Kidney epithelial cell (primary cell): Measurements from ENCODE around the gene CNTNAP2. TPM values are rescaled to one million over a fixed set of nuclear protein-coding genes. Genes with fewer than 3 reads are reported as not detected.

Experiments used
- DNase-seq: peaks from one replicate; pipeline ENCODE4 v3.0.0-alpha.2; 2010; ENCODE audit warnings: low read depth
- H3K27me3 ChIP-seq: 2 replicates; pipeline ENCODE4 v1.6.0; 2011; ENCODE audit warnings: low read length; ENCODE audit not compliant: control insufficient read depth, insufficient read depth
- H3K36me3 ChIP-seq: 2 replicates; pipeline ENCODE4 v1.5.1; 2011; ENCODE audit warnings: low read length; ENCODE audit not compliant: control insufficient read depth, insufficient read depth
- H3K4me3 ChIP-seq: 2 replicates; pipeline ENCODE4 v1.5.1; 2011; ENCODE audit warnings: low read depth, mild to moderate bottlenecking, control low read depth, low read length
- CTCF ChIP-seq: IDR thresholded peaks from 2 replicates; pipeline ENCODE4 v1.5.1; 2011; ENCODE audit warnings: mild to moderate bottlenecking, moderate library complexity, low read length, control low read depth, inconsistent platforms; ENCODE audit not compliant: insufficient read depth, poor library complexity, severe bottlenecking
- total RNA-seq: library from RNA; depleted of rRNA; stranded (reverse); fragments of >200 nt; gene quantifications from 2 replicates; pipeline ENCODE4 v1.2.3, GENCODE V29; 2015

Gene CNTNAP2
- total RNA-seq, 1 donor from 2014 or later, result 14.0 TPM

GRCh38 chr7:147803151-147803550 is 1686.5 kb downstream of the CNTNAP2 start:
- no peak for TF ChIP-seq CTCF
- H3K4me3 ChIP-seq, result no peak overlapping the region
- H3K27me3 ChIP-seq, result no peaks in the 10 kb centered on the region
- no peak for DNase-seq
- no peaks in the 10 kb centered on the region for H3K36me3 ChIP-seq

DNA sequence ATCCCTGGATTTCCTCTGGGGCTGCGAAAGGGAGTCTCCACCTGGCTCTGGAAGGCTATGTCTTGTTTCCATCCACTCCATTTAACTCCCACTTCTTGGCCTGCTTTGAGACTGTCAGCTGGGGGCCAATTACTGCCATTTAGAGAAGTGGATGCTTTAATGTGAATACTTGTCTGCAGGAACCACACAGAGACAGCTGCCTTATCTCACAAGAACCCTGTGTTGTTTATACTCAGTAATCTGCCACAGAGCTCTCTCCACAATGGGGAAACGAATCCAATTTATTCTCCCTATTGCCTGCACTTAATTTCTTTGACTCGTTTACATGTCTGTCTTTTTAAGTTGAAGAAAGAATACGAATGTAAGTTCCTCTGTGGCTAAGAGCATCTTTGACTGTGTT is 1687.0 kb downstream of the CNTNAP2 start:
- H3K27me3 ChIP-seq, result no peaks in the 10 kb centered on the region
- DNase-seq, result no peak
- H3K36me3 ChIP-seq, result no peaks in the 10 kb centered on the region
- no peak for TF ChIP-seq CTCF
- H3K4me3 ChIP-seq, result no peak overlapping the region

GRCh38 chr7:147804032-147804431 is 1687.4 kb downstream of the CNTNAP2 start:
- H3K4me3 ChIP-seq, result no peak overlapping the region
- H3K27me3 ChIP-seq, result no peaks in the 10 kb centered on the region
- DNase-seq, result no peak
- no peaks in the 10 kb centered on the region for H3K36me3 ChIP-seq
- TF ChIP-seq CTCF, result no peak

DNA sequence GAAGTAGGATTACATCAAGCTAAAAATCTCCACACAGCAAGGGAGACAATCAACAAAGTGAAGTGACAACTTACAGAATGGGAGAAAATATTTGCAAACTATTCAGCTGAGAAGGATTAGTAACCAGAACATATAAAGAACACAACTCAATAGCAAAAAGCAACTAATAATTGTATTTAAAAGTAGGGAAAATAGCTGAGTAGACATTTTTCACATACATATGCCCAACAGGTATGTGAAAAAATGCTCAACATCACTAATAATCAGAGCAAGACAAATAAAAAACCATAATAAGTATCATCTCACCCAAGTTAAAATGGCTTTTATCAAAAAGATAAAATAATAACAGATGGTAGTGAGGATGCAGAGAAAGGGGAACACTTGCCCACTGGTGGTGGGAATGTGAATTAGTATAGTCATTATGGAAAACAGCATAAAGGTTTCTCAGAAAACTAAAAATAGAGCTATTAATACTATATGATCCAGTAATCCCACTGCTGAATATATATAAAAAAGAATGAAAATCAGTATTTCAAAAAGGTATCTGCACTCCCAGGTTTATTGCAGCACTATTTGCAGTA is 1689.5 kb downstream of the CNTNAP2 start:
- H3K36me3 ChIP-seq, result no peaks in the 10 kb centered on the region
- no peak for DNase-seq
- no peak for TF ChIP-seq CTCF
- H3K27me3 ChIP-seq, result no peaks in the 10 kb centered on the region
- no peak overlapping the region for H3K4me3 ChIP-seq

DNA sequence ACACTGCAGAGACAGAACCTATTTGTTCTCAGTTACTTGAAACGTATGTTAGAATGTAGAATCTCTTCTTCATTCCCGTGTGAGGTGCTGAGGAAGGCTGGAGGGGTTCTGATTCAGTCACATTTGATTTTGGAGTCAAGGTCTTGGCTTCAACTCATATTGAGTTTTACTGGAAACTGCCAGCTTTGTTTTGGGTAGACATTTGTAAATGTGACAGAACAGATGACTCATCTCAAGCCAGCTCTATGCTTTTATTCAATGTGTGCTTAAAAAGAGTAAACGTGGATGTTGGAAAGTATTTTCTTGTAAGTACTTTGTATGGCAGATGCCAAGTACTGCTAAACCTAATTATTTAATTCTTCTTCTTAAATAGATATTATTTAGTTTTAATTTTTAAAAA is 1693.2 kb downstream of the CNTNAP2 start:
- Histone ChIP-seq H3K27me3 (no peaks in the 10 kb centered on the region), H3K36me3 (no peaks in the 10 kb centered on the region), H3K4me3 (no peak overlapping the region)
- no peak for DNase-seq
- no peak for TF ChIP-seq CTCF

DNA sequence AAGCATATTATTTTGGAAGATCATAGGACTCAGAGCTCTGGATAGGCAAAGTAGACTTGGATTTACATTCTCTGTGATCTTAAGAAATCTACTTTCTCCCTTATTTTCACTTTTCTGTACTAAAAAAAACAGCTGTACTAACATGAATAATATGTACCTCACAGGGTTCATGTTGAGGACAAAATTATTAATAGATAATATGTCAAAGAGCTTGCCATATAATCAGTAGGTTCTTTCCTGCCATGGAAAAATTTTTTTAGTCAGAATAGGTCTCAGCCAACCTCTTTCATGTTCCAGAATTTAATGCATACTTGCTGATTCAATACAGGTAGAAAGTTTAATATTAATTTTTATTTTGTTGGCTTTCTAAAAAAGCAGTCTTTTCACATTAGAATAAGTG is 1693.7 kb downstream of the CNTNAP2 start:
- no peak for DNase-seq
- no peaks in the 10 kb centered on the region for H3K36me3 ChIP-seq
- no peak overlapping the region for H3K4me3 ChIP-seq
- TF ChIP-seq CTCF, result no peak
- H3K27me3 ChIP-seq, result no peaks in the 10 kb centered on the region
